ENCODE measurements around the gene NID1.

DNA sequence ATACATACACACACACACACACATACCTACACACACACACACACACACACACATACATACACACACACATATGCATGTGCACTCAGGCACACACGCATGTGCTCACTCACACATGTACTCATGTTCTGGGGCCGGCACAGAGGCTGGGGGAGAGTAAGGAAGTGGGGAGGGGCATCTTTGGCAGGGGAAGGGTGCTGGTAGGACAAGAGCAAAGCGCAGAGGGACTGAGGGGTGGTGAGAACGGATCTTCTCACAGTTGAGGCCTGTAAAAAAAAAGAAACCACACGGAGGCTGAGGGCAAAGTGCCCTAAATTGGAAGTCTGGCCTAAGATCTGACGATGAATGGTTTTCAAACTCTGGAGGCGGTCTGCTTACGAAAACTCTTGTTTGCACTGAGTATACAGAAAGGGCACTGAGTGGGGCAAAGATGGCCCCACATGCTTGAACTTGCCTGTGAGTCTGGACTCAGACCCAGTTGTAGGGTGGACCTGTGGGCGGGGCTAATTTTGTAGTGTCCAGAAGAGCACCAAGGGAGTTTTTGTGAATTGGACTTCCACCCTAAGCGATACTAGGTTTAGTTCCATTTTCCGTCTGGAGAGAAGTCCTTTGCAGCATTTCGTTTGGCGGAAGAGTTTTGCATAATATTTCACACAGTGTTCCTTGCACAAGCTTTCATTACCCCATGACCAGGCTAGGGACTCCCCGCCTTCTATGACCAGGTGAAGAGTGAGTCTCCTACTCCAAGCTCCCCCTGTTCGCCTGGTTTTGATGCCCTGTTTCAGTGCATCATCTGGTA is 118.9 kb downstream of the NID1 start:
- no peak for TF ChIP-seq POLR2AphosphoS5 (IDR thresholded peaks at IDR 0.05)
- TF ChIP-seq, protein P1, sequence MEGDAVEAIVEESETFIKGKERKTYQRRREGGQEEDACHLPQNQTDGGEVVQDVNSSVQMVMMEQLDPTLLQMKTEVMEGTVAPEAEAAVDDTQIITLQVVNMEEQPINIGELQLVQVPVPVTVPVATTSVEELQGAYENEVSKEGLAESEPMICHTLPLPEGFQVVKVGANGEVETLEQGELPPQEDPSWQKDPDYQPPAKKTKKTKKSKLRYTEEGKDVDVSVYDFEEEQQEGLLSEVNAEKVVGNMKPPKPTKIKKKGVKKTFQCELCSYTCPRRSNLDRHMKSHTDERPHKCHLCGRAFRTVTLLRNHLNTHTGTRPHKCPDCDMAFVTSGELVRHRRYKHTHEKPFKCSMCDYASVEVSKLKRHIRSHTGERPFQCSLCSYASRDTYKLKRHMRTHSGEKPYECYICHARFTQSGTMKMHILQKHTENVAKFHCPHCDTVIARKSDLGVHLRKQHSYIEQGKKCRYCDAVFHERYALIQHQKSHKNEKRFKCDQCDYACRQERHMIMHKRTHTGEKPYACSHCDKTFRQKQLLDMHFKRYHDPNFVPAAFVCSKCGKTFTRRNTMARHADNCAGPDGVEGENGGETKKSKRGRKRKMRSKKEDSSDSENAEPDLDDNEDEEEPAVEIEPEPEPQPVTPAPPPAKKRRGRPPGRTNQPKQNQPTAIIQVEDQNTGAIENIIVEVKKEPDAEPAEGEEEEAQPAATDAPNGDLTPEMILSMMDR (IDR thresholded peaks at IDR 0.05), result no peak
- no peak for TF ChIP-seq POLR2A (IDR thresholded peaks at IDR 0.05)
